ENCODE results near the gene C9orf78.
"Not testable (repeated sequence)": the region's sequence is repeated elsewhere in the genome, so short reads cannot be mapped to it uniquely, and the experiment has no call there.

C9orf78 gene

DNA sequence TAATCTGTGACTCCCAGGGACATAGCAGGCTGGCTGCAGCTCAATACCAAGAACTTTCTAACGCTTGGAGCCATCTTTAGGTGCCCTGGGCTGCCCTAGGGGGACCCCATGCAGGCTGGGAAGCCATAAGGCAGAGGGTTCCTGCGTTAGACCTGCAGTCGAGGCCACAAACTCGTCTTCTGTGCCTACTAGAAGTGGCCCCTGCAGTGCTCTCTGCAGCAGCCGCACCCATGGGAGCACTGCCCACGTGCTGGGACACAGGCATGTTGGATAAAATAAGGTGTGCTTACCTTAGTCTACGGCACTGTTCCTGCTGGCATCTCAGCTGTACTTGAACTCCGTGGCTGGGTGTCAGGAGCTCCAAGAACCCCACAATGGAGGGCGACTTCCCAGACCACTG, 22.7 kb downstream of the C9orf78 start:
- DNase-seq (ENCODE audit: low read depth, low spot score): no peak

DNA sequence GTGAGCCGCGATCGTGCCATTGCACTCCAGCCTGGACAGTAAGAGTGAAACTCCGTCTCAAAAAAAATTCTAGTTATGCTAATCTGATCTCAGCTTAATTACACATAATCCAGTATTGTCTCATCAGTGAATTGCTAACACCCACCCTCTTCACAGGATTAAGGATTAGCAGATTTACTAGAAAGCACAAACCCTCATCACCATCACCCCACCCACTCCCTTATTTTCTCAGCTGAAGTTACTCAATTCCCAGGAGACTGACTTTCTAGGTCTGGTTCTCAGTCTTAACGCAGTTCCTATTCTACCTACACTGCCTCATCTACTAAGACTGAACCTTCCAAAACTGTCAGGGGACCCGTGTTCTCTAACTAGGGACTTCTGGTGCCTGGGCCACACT, 23.1 kb downstream of the C9orf78 start:
- no peak for DNase-seq (ENCODE audit: low read depth, low spot score)

DNA sequence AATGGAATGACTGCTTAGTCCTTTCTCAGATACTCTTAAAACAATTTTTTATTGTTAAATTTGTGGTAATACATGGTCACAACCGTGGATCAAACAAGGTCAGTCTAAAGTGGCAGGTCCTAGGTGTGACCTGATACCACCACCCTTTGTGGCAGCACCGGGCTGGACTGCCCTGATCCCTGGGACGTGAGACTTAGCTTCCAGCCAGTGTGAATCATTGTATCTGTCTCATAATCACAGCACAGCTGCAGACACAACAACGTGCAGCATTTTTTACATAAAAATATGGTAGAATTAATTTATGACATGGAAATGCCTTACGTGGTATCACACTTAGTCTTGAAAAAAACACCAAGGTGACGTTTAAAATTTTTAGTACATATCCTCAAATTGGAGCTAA, 24.3 kb downstream of the C9orf78 start:
- no peak for DNase-seq (ENCODE audit: low read depth, low spot score)

DNA sequence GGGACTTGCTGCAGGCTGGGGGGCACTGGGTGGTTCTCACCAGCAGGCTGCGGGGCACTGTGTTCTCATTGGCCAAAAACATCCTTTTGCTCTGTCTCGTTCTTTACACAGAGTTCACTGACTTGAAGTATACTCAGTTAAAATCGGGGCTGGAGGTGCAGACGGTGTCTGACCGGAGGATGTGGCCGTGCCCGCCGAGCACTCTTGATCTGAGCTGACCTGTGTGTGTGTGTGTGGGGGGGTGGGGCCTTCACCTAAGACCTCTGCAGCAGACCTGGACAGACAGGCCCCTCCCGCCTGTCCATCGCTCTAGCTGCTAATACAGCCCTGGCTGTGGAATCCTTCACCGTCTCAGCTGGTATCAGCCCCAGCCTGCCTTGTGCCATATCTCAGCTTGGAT, 25.0 kb downstream of the C9orf78 start:
- DNase-seq (ENCODE audit: low read depth, low spot score): no peak

DNA sequence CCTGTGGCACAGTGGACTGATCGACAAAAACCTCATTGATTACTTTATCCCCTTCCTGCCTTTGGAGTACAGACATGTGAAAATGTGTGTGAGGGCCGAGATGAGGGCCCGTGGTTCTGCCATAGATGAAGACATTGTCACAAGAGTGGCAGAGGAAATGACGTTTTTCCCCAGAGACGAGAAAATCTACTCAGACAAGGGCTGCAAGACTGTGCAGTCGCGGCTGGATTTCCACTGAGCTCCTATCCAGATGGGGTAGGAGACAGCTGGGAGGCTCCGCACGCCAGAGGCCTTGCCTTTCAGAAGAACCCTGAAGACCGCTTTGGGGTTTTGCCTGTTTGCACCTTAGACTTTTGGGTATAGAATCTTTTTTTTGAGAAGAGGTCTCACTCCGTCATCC, 25.7 kb downstream of the C9orf78 start:
- no peak for DNase-seq (ENCODE audit: low read depth, low spot score)

DNA sequence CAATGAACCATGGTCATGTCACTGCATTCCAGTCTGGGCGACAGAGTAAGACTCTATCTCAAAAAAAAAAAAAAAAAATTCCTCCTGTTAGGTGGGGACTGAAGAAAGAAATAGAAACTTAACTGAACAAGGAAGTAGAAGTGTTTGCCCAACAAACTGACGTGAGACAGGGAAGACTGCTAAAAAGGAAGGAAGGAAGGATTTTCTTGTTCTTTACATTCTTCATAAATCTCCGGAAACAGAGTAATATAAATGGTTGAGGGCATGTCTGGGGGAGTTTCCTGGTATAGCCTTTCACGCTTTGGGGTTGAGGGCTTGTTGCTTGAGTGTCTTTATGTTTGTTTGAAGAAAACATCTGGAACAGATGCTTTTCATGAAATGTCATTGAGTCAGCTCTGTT, 29.0 kb downstream of the C9orf78 start:
- DNase-seq (ENCODE audit: low read depth, low spot score): no peak

DNA sequence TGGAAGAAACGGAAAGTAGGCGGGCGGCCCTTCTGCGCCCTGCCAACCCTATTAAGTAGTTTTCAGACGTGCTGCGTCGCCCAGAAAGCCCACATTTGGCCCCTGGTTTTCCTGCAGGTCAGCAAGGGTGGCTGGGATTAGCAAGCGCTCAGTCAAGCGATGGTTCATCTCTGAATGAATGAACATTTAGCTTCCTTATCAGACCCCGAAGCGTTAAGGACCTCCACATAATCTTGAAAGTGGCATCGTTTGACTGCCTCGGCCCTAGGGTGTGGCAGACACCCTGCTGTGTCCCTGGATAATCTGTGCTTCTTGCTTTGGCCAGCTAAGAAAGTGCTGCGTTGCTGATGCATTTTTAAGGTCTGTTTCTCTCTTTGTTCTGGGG, 31.4 kb downstream of the C9orf78 start:
- DNase-seq (ENCODE audit: low read depth, low spot score): no peak

DNA sequence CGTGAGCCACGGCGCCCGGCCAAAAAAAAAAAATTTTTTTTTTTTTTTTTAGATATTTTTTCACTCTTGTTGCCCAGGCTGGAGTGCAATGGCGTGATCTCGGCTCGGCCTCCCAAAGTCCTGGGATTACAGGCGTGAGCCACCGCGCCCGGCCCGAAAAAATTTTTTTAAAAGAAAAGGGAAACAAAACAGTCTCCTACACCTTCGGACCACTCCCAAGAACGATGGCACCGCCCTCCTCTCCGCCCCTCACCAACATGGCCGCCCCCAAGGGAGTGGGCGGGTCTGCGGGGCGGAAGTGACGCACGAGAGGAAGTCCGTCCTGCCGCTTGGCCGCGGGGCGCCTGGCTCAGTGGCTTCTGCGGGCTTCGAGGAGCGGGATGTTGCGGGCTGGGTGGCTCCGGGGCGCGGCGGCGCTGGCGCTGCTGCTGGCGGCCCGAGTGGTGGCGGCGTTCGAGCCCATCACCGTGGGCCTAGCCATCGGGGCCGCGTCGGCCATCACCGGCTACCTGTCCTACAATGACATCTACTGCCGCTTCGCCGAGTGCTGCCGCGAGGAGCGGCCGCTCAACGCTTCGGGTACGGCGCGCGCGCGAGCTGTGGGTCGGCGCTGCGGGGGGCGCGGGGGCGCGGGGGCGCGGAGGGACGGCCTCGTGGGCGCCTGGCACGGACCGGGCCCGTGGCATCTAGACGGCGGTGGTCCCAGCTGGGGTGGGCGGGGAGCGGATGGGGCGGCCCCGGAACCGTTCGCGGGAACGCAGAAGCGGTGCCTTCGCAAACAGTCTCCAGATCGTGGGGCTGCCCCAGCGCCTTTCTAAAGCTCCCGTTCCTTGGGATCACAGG, 32.0 kb downstream of the C9orf78 start, which contains the start of gene TOR1B:
Gene TOR1B, plus strand, starts transcription at position 352 of the 843 bp plus-strand sequence. Its CDS starts 29 bp downstream, at position 381.
- DNase-seq (ENCODE audit: low read depth, low spot score): peak; percentile 90

DNA sequence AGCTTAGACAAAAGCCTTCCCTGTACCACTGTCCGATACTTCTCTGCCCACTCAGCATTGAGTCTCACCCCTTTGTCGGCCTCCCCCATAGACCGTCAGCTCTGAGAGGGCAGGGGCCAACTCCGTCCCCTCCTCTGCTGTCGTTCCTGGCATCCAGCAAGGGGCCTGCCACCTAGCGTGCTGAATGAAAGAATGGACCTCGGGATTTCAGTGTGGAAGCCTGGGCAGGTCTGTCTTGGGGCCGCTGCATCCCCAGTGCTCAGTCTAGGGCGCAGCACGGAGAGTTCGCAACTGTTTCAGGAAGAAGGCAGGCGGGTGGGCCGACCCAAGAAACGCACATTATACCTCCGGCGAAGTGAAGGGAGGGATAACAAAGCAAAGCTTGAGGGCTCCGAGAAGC, 33.6 kb downstream of the C9orf78 start:
- DNase-seq (ENCODE audit: low read depth, low spot score): no peak

DNA sequence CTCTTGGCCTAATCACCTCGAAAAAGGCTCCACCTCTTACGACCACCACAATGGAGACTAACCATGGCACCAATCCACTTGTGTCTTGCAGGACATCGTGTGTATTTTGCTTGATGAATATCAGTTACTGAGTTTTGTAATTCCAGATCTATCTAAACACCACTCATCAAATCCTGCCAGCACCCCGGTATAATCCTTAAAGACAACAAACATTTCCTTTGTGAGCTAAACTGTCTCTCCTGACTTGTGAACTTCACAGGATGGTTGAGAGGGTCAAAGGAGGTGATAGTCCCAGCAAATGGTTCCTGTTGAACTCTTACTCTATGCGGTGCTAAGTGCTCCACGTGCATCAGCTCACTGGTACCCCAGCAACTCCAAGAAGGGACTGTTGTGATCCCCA, 36.1 kb downstream of the C9orf78 start:
- no peak for DNase-seq (ENCODE audit: low read depth, low spot score)

DNA sequence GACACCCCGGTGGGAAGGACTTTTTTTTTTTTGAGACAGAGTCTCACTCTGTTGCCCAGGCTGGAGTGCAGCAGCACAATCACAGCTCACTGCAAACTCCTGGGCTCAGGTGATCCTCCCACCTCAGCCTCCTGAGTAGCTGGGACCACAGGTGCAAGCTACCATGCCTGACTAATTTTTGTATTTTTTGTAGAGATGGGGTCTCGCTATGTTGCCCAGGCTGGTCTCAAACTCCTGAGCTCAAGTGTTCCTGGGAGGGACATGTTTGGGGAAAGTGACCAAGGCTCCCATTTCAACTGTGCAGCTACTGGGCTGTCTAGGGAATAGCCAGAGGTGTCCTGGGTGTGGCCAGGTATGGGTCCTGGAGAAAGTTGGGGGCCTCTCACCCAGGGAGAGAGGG, 39.0 kb downstream of the C9orf78 start:
- not testable (repeated sequence) for DNase-seq (ENCODE audit: low read depth, low spot score)

DNA sequence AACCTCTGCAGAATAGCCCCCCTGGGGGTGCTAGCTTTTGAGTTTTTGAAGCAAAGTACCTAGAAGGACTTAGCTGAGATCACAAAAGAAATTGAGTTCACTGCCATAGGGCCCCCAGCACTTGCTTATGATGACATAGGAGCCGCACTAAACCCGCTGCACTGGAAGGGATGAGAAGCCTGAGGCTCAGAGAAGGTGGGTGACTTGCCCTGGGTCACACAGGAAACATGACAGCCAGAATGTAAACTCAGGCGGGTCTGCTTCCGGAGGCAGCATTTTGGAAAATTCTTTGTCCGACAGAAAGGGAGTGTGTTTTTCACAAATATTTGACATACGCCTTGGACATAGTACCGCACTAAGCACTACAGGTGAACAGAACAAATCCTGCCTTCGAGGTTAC, 40.5 kb downstream of the C9orf78 start:
- no peak for DNase-seq (ENCODE audit: low read depth, low spot score)

DNA sequence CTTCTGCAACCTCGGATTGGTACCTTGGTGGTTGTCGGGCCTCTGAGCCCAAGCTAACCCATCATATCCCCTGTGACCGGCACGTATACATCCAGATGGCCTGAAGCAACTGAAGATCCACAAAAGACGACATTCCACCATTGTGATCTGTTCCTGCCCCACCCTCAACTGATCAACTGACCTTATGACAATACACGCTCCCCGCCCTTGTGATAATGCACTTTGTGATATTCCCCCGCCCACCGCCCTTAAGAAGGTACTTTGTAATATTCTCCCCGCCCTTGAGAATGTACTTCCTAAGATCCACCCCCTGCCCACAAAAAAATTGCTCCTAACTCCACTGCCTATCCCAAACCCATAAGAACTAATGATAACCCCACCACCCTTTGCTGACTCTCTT, 48.6 kb downstream of the C9orf78 start:
- no peak for DNase-seq (ENCODE audit: low read depth, low spot score)

DNA sequence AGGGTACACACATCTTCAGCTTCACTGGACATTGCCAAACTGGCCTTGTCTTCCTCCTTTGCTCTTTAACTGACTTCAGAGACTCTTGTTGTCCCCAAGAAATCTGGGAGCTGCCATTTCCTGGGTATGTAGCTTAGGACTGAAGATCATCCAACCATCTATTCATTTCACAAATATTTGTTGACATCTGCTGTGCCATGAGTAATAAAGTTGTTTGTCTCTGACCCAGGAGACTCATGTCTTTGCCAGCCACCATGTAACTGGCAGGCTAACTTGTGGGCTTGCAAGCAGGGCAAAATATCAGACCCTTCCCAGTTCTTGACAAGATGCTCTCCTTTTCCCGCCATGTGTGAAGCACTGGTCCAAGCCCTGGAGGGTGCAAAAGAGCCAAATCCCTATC, 49.2 kb downstream of the C9orf78 start:
- DNase-seq (ENCODE audit: low read depth, low spot score): no peak

DNA sequence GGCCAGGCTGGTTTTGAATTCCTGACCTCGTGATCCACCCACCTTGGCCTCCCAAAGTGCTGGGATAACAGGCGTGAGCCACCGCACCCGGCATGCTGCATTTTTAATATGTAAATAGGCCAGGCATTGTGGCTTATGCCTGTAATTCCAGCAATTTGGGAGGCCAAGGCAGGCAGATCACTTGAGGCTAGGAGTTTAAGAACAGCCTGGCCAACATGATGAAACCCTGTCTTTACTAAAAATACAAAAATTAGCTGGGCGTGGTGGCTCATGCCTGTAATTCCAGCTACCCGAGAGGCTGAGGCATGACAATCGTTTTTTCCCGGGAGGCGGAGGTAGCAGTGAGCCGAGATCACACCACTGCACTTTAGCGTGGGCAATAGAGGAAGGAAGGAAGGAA, 50.1 kb downstream of the C9orf78 start:
- not testable (repeated sequence) for DNase-seq (ENCODE audit: low read depth, low spot score)

DNA sequence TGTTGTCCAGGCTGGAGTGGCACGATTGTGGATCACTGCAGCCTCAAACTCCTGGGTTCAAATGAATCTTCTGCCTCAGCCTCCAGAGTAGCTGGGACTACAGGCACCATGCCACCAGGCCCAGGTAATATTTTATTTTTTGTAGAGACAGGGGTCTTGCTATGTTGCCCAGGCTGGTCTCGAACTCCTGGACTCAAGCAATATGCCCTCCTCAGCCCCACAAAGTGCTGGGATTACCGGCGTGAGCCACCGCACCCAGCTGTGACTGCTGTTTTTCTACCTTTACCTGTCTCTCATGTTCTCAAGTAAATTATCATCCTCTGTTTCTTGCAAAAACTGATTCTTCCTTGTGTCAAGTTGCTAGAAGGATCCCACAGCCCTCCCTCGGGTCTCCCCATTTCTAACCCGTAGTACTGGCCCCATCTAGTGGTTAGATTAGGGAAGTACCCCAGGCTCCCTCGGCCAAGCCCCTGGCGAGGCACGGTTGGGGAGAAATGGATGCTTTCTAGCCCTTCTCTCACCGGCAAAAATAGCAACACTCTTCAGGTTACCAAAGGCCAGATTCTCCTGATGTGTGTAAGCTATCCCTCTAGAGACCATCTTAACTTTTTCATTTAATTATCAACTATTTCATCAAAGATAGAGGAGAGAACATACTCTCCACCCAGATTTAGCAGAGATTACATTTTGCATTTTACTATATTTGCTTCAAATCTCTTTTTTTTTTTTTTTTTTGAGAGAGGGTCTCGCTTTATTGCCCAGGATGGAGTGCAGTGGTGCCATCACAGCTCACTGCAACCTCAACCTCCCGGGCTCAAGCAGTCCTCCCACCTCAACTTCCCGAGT, 51.3 kb downstream of the C9orf78 start:
- peak; percentile 55 for DNase-seq (ENCODE audit: low read depth, low spot score)

DNA sequence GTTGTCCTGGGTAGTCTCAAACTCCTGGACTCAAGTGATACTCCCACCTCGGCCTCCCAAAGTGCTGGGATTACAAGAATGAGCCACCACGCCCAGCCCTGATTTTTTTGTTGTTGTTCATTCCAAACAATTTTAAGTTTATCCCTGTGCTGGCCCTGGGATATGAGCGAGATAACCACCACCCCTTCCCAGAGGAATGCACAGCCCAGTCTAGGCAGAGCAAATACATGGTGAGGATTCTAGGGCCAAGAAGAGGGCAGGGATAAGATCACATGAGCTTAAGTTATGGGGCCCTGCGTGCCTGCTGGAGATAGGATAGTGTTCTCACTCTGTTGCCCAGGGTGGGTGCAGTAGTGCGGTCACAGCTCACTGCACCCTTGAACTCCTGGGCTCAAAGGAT, 53.1 kb downstream of the C9orf78 start:
- DNase-seq (ENCODE audit: low read depth, low spot score): no peak

DNA sequence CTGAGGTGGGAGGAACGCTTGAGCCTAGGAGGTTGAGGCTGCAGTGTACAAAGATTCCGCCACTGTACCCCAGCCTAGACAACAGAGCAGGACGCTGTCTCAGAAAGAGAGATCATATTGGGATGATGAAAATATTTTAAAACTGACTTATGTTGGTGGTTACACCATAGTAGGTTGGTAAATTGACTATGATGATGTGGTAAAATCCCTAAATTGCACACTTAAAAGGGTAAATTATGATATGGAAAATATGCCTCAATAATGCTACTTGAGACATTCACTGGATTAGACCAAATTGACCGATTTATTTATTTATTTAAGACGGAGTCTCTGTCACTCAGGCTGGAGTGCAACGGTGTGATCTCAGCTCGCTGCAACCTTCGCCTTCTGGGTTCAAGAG, 53.9 kb downstream of the C9orf78 start:
- no peak for DNase-seq (ENCODE audit: low read depth, low spot score)

DNA sequence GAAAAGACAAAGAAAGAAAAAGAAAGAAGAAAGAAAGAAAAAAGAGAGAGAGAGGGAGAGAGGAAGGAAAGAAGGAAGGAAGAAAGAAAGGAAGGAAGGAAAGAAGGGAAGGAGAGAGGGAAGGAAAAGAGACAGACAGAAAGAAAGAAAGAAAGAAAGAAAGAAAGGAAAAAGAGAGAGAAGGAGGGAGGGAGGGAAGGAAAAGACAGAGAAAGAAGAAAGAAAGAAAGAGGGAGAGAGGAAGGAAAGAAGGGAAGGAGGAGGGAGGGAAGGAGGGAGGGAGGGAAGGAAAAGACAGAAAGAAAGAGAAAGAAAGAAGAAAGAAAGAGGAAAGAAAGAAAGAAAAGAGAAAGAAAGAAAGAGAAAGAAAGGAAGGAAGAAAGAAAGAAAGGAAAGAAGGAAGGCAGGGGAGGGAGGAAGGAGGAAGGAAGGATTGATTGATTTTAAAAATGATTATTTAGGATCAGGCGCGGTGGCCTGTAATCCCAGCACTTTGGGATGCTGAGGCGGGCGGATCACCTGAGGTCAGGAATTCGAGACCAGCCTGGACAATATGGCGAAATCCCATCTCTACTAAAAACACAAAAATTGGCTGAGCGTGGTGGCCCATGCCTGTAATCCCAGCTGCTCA, 55.4 kb downstream of the C9orf78 start:
- DNase-seq (ENCODE audit: low read depth, low spot score): no peak

DNA sequence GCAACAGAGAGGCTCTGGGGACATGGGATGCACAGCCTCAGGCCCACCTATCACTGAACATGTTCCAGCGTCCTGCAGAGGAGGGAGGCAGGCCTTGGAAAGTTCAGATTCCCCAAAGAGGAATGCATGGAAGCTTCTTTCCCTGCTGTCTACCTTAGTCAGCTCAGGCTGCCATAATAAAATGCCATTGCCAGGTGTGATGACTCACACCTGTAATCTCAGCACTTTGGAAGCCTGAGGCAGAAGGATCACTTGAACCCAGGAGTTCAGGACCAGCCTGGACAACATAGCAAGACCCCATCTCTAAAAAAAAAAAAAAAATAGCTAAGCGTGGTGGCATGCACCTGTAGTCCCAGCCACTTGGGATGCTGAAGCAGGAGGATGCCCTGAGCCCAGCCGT, 56.6 kb downstream of the C9orf78 start:
- DNase-seq (ENCODE audit: low read depth, low spot score): no peak

DNA sequence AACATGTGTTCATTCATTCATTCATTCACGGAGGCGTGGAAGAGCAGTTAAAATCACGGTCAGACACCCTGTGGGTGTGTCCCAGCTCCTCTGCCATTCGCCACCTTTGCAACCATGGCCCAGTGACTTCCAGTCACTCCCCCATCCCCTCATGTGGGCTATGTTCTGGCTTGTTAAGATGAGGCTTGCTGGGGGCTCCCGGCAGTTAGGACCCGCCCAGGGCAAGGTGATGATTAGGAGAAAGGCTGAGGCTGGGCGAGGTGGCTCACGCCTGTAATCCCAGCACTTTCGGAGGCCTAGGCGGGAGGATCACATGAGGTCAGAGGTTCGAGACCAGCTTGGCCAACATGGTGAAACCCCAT, 57.3 kb downstream of the C9orf78 start:
- no peak for DNase-seq (ENCODE audit: low read depth, low spot score)

Data from activated naive CD8-positive, alpha-beta T cell treated with anti-CD3 and anti-CD28 coated beads, Interleukin-2, amount 50 U/mL, for 16 hours (primary cell).